Vagina (tissue), 2 donors: ENCODE results near the gene MS4A1.

Experiments used
- CTCF ChIP-seq, 3 experiments: fragments of 450-650 bp in 2 of 3; fragments of 200-600 bp in 1 of 3; sonication (generic) in 1 of 3; IDR thresholded peaks; one replicate each; pipeline ENCODE4 v1.5.1; 2017 to 2019; ENCODE audit warnings: antibody characterized with exemption in 3 of 3, mild to moderate bottlenecking in 2 of 3, moderate library complexity in 2 of 3
- POLR2A ChIP-seq, 2 donors: fragments of 450-650 bp; IDR thresholded peaks; one replicate each; pipeline ENCODE4 v1.6.1; 2017; ENCODE audit warnings: antibody characterized with exemption in 2 of 2, mild to moderate bottlenecking in 2 of 2, moderate library complexity in 2 of 2
- POLR2AphosphoS5 ChIP-seq, 2 donors: sonication (generic); formaldehyde crosslinking; IDR thresholded peaks; one replicate each; pipeline ENCODE4 v1.9.0; 2017; ENCODE audit warnings: antibody characterized with exemption in 2 of 2, mild to moderate bottlenecking in 2 of 2, low read depth in 1 of 2; ENCODE audit not compliant: insufficient read depth in 1 of 2

DNA sequence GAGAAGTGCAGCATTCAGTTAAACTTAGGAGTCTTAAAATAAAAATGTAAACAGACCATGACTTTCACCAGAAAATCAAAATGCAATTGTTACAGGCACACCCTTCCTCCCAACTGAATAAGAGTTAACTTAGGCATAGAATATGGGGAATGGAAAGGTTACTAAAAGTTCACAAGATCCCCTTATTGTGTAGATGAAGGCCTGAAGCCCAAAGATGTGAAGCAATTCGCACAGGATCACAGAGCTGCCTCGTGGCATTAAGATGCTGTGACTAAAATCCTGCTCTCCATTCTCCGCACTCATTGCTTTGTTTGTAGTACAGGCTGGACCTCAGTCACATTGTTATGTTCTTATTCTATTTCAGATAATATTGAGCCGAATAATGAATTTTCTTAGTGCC lies 22.2 kb upstream of the MS4A1 start:
- TF ChIP-seq POLR2A (IDR thresholded peaks at IDR 0.05) (no peak), CTCF (IDR thresholded peaks at IDR 0.05) (no peak), POLR2AphosphoS5 (IDR thresholded peaks at IDR 0.05; ENCODE audit: insufficient read depth in 1 of 2, low read depth in 1 of 2) (no peak)
